GM06990 (cell line): ENCODE measurements around the gene UBTF.

Experiments used
- DNase-seq: peaks from one replicate; pipeline ENCODE4 v3.0.0-alpha.2; 2011; ENCODE audit not compliant: insufficient read length; ENCODE audit errors: extremely low read depth
- H3K27me3 ChIP-seq: replicated peaks from 2 replicates; pipeline ENCODE4 v1.6.0; 2011; ENCODE audit warnings: low read length; ENCODE audit not compliant: control insufficient read depth, insufficient read depth
- H3K36me3 ChIP-seq: 2 replicates; pipeline ENCODE4 v1.5.1; 2011; ENCODE audit warnings: low read length; ENCODE audit not compliant: control insufficient read depth, insufficient read depth
- H3K4me3 ChIP-seq: replicated peaks from 2 replicates; pipeline ENCODE4 v1.5.1; 2011; ENCODE audit warnings: low read depth, mild to moderate bottlenecking, control low read depth, low read length
- TF ChIP-seq, protein P1 (sequence below): IDR thresholded peaks from 2 replicates; pipeline ENCODE4 v1.5.1; 2011; ENCODE audit warnings: low read length, control low read depth, mild to moderate bottlenecking, inconsistent platforms; ENCODE audit not compliant: insufficient read depth, poor library complexity, severe bottlenecking

UBTF gene, protein sequence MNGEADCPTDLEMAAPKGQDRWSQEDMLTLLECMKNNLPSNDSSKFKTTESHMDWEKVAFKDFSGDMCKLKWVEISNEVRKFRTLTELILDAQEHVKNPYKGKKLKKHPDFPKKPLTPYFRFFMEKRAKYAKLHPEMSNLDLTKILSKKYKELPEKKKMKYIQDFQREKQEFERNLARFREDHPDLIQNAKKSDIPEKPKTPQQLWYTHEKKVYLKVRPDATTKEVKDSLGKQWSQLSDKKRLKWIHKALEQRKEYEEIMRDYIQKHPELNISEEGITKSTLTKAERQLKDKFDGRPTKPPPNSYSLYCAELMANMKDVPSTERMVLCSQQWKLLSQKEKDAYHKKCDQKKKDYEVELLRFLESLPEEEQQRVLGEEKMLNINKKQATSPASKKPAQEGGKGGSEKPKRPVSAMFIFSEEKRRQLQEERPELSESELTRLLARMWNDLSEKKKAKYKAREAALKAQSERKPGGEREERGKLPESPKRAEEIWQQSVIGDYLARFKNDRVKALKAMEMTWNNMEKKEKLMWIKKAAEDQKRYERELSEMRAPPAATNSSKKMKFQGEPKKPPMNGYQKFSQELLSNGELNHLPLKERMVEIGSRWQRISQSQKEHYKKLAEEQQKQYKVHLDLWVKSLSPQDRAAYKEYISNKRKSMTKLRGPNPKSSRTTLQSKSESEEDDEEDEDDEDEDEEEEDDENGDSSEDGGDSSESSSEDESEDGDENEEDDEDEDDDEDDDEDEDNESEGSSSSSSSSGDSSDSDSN

DNA sequence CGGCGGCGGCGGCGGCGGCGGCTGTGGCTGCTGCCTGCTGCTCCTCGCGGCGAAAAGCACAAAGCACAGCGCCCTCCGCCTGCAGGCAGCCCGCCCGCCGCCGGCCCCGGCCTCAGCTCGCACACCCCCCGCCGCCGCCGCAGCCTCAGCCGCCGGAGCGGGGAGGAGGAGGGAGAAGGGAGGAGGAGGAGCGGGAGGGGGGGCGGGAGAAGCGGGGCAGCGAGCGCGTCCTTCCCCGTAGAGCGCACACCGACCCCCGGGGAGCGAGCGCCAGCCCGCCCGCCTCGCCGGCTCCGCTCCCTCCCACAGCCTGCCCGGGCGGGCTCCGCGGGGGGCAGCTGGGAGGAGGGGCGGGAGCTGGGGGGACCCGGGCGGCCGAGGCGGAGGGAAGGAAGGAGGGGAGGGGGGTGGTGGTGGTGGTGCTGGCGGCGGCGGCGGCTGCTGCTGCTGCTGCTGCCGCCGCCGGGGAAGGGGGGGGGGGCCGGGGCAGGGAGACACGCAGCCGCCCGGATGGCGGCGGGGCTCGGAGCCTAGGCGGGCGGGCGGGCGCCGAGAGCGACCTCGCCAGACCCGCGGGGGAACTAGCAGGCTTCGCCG is at the start of gene UBTF:
TSS of gene UBTF (minus strand) at position 60 of the 597 bp plus-strand sequence. CDS start 1,446 bp downstream, outside the sequence.
- peak; percentile 73 for DNase-seq
- H3K27me3 ChIP-seq = no peaks in the 10 kb centered on the region
- TF ChIP-seq, protein P1, sequence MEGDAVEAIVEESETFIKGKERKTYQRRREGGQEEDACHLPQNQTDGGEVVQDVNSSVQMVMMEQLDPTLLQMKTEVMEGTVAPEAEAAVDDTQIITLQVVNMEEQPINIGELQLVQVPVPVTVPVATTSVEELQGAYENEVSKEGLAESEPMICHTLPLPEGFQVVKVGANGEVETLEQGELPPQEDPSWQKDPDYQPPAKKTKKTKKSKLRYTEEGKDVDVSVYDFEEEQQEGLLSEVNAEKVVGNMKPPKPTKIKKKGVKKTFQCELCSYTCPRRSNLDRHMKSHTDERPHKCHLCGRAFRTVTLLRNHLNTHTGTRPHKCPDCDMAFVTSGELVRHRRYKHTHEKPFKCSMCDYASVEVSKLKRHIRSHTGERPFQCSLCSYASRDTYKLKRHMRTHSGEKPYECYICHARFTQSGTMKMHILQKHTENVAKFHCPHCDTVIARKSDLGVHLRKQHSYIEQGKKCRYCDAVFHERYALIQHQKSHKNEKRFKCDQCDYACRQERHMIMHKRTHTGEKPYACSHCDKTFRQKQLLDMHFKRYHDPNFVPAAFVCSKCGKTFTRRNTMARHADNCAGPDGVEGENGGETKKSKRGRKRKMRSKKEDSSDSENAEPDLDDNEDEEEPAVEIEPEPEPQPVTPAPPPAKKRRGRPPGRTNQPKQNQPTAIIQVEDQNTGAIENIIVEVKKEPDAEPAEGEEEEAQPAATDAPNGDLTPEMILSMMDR = no peak
- peaks cover 12% of the 10 kb centered on the region for H3K36me3 ChIP-seq
- peak within 1 kb of the TSS; percentile 92 for H3K4me3 ChIP-seq

DNA sequence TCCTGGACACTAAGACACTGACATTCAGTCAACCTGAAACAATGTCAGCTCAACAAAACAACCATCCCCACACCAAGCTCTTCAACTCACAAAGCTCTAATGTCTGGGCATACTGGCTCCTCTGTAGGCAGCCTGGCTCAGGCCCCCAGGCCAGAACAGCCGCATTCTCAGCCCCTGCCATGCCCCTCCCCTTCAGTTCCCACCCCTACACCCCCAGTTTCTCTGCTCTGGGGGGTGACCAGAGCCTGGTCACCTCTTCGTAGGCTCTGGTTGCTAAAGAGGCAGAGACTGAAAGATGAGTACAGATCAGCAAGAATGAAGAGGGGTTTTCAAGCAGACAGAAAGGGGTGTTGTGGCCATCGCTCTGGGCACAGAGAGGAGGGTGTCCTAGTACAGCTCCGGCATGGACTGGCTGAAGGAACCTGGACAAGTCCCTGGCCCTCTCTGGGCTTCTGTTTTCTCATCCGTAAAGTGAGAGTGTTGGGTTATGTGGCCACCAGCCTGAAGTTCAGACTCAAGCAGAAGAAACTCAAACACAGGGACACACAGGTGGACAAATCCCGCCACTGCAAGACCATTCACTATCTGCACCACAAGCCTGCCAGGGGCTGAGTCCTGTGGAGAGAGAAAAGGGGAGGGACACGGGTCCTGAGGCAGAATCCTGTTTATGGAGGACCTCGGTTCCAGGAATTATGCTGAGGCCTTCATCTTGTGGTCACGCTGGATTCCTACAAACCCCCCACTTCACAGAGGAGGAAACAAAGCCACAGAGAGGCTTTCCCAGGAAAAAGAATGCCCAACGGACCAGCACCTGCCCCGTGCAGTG is 49.4 kb upstream of the UBTF start:
- no peak overlapping the region for H3K4me3 ChIP-seq
- DNase-seq = no peak
- TF ChIP-seq, protein P1 = no peak
- no peaks in the 10 kb centered on the region for H3K27me3 ChIP-seq
- no peaks in the 10 kb centered on the region for H3K36me3 ChIP-seq

DNA sequence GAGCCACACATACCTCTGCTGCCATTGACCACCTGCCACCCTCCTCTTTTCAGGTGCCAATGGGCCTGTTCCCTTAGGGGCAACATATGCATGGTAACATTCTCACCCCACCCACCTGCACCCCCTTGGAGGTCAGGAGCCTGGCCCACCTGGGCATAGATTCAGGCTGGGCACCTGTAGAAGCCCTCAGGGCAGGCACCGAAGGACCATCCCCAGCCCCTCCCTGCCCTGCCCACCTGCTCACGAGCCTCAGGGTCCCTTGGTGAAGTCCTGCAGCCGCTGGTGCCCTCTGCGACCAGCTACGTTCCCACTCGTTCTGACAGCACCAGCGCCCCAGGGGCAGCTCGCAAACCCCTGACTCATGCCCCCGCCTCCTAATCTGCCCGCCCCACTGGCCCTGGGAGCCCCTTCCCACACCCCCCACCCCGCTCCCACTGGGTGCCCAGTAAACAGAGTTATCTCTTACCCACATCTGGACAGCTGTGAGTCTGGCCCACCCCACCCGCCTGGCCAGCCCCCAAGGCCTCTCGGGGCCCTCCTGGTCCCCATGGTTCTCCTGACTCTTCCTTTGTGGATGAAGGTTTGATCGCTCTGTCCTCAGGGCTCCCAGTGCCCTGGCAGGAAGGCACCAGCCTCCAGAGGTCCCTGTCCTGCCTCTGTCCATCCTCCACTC is 48.5 kb upstream of the UBTF start, which contains the start of gene SLC4A1:
TSS of gene SLC4A1 (minus strand) at position 318 of the 673 bp plus-strand sequence. CDS start 5,269 bp downstream, outside the sequence.
- no peak for DNase-seq
- TF ChIP-seq, protein P1 = no peak
- Histone ChIP-seq H3K4me3 (no peak within 1 kb of the TSS), H3K36me3 (no peaks in the 10 kb centered on the region), H3K27me3 (no peaks in the 10 kb centered on the region)

DNA sequence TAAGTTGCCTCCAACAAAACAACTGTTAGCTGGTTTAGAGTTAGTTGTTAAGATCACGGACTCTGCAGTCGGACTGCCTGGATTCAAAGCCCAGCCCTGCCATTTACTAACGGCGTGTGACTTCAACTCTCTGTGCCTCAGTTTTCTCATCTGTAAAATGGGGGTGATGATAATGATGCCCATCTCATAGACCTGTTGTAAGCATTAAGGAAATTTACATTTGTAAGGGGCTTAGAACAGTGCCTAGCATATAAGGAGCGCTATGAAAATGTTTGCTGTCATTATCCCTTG is 47.6 kb upstream of the UBTF start:
- no peak for DNase-seq
- H3K4me3 ChIP-seq = no peak overlapping the region
- no peaks in the 10 kb centered on the region for H3K27me3 ChIP-seq
- no peaks in the 10 kb centered on the region for H3K36me3 ChIP-seq
- TF ChIP-seq, protein P1 = no peak
